Stimulated activated CD8-positive, alpha-beta memory T cell treated with anti-CD3 and anti-CD28 coated beads, Interleukin-12 subunit alpha, Interleukin-12 subunit beta, amount 100 ng/mL, for 4 hours (primary cell): ENCODE data around the gene ASF1B.

Experiments
- DNase-seq: peaks from one replicate; pipeline ENCODE4 v3.0.0-alpha.2; 2020; ENCODE audit warnings: low read depth

Gene ASF1B

DNA sequence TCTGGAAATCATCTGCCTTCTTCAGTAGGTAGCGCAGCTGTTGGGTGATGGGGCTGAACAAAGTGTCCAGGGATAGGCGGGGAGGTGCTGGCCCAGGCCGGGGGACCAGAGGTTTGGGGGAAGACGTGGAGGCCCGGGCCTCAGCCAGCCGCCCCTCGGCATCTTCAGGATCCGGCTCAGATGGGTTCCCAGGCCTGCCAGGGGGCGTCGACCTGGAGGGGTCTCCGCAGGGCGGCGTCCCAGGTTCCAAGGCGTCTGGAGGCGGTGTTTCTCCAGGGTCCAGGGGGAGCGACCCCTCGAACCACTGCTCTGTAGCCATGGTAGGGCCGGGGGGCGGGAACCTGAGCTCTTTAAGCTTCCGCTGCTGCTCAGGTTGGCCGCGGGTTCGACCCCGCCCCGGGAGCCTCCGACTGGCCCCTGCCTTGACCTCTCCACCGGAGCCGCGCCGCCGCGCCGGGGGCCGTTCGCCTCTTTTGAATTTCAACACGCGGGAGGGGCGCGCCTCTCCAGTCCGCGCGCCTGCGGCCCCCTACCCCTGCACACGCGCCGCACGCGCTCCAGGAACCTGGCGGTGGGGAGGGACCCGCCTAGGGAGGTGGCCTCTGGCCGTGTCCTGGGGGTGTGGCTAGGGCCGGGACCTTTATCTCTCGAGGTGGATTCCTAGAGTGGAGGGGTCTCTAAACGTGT lies 50.9 kb downstream of the ASF1B start, which contains the start of gene C19orf67:
Gene C19orf67 (minus strand): TSS at position 475 of the 687 bp plus-strand sequence. CDS start 156 bp downstream, at position 319.
- DNase-seq: no peak

DNA sequence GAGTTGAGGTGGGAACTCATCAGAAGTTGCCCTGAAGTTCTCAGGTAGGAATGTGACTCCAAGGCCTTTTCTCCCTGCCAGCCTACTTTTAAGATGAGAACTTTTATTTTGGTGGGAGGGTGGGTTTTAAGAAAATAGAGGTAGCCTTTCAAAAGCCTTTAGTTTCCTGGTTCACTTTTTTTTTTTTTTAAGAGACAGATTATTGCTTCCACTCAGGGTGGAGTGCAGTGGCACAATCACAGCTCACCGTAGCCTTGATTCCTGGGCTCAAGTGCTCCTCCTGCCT lies 53.8 kb downstream of the ASF1B start:
- no peak for DNase-seq

DNA sequence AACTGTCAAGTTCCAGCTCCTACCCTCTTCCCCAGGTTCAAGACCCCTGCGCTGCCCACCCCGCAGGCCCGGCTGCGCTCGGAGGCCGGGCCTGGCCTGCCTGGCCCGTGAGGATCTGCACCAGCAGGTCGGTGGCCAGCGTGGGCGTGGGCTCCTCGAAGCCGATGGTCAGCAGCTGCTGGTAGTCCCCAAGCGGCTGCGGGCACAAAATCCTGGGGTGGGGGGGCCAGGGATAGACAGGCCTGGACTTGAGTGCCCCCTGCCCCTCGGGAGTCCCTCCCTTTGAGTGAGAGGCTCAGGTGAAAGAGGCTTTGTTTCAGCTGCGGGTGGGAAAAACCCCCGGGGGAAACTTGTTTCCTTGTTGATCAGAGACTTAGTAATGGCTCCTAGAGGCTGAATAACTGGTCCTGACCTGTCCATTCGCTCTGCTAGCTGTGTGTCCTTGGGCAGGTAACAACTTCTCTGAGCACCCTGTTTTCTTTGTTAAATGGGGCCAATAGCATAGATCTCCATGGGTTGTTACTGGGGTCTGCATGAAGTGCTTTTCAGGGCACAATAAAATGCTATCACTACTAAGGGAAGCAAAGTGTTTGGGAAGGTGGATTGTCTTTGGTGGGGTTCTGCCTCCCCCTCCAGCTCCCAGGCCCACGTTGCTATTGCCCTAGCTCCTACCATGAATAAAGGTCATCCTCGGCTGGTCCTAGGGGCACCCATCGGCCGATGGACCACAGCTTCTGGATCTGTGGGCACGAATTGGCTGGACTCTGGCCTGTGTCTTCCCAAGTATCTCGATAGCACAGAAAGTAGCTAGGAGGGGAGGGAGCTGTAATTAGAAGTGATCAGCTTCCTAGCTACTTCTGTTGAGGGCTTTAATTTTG lies 54.4 kb downstream of the ASF1B start:
- no peak for DNase-seq

DNA sequence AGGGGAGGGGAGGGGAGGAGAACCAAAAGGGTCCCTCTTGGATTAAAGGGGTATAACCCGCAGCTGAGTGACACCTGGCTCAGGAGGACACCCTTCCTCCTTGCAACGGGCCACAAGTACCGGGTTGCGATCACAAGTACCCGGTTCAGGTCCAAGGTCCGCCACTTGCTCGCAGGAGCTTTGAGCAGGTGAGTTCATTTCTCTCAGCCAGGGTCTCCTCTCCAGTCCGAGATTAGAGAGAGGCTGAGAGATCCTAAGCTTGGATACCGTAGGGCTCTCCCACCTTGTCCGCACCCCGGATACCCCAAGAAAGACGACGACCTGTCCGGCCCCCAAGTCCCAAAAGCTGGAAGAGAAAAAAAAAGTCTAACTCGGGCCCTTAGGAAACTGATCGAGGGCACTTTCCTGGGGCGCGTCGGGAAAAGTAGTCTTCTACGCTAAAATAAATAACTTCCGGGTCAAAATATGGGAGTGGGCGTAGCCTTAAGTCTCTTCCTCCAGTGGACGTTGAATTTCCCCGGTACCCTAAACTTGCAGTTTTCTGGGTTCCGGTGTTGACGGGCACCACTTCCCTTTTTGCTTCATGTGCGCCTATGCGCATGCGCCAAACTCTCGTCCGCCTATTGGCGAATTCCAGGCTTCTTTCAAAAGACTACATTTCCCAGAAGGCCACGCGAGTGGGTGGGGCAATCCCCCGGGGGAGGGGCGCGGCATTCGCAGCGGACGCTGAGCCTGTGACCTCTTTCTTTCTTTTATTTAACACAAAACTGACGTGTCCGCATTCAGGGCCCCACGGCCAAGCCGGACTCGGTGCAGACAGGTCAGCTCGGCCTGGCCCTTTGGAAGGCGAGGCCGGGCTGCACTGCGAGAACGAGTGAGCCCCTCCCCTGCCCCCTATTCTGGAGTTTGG lies 55.2 kb downstream of the ASF1B start:
- DNase-seq: peak; percentile 98

DNA sequence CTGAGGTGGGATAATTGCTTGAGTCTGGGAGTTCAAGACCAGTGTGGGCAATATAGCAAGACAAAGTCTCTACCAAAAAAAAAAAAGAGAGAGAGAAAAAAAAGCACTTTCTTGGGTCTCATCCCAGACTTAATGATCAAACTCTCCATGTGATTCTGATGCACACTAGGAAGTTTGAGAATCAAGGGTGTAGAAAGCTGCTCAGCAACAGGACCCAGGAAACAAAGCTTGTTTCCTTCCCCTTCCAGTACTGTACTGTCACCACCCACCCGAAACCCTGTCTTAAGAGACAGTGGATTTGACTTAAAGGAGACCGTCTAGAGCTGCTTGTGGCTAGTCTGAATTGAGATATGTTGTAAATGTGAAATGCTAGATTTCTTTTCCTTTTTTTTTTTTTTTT lies 58.0 kb downstream of the ASF1B start:
- no peak for DNase-seq

DNA sequence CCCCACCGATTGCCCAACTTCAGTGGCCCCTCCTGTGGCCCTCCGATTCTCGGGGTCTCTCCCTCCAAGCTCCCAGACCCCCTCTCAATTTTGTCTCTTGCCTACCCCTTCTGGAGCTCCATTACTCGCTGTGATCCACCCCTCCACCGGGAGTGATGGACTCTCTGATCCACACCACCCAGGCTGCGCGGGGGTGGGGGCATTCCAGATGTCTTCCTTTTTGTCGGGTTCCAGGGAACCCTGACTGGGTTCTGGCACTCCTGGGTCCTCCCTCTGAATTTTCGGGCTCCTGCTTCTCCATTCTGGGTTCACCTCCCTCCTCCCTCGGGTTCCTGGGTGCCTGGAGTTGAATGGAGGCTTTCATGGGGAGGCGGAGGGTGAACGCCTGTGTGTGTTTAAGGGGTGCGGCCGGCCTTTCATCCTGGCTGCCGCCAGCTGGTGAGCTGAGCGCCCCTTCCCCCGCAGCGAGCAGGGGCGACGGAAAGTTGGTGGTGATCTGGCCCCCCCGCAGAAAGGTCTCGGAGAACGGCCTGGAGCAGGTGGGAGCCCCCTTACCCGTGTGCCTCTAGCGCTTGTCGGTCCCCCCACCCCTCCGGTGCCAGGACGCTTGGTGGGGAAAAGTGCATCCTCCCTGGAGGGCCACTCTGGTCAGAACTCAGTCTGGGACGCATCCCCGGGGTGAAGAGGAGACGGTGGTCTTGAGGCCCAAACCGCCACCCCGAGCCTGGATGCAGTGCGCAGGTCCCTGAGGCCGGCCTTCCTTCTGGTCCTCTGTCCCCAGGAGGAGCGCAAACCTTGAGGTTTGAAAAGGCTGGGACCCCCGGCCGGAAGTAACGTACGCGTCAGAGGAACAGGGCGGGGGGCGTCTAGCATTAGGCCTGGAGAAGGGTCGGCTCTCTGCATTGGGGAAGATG lies 62.2 kb downstream of the ASF1B start:
- no peak for DNase-seq

DNA sequence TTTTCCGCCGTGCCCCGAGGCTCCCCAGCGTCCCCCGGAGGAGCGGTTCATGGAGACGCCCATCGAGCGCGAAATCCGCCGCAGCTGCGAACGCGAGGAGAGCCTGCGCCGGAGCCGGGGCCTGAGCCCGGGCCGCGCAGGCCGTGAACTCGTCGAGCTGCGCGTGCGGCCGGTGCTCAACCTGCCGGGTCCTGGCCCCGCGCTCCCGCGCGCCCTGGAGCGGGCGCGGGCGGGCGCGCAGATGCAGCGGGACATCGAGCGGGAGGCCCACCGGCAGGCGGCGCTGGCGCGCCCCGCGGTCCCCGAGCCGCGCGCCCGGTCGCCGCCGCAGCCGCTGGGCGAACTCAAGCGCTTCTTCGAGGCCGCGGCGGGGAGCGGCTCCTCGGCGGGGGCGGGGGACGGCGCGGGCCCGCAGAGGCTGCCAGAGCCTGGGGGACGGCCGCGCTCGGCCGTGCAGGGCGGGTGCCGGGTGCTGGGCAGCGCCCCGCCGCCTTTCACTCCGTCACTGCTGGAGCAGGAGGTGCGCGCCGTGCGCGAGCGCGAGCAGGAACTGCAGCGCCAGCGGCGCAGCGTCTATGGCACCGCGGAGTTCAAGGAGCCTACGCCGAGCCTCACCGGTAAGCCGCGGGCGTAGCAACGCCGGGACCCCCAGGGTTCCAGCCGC lies 63.0 kb downstream of the ASF1B start:
- peak; percentile 62 for DNase-seq

DNA sequence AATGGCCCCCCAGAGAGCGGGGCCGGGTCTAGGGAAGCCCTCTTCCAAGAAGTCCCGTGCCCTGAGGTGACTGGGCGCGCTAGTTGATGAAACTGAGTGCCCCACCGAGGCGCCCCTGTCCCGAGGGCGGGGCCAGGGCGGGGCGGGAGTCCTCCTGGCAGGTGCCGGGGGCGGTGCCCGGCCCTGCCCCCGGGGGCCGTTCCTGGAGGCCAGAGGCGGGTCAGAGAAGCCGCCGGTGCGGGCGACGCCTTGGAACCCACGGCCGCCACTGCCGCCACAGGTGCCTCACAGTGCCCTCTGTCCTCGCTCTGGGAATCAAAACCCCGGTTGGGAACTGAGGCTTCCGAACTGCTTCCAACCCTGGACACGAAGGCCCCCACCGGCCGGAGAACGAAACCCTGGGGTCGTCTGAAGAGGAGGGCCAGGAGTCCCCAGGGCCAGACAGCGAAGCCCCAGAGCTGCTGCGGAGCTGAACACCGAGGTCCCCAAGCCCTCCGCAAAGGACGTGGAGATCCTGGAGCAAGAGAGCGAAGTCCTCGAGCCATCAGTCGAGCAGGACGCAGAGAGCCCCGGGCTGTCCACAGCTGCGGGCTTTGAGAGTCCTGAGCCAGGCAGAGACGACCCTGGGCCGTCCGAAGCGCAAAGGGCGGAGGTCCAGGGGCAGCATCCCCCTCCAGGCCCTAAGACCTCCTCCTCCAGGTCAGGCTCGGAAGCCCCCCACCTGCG lies 63.7 kb downstream of the ASF1B start, which contains the start of gene MISP3:
Gene MISP3 (plus strand): TSS at position 252 of the 726 bp plus-strand sequence. CDS start 524 bp downstream, outside the sequence.
- DNase-seq: no peak

DNA sequence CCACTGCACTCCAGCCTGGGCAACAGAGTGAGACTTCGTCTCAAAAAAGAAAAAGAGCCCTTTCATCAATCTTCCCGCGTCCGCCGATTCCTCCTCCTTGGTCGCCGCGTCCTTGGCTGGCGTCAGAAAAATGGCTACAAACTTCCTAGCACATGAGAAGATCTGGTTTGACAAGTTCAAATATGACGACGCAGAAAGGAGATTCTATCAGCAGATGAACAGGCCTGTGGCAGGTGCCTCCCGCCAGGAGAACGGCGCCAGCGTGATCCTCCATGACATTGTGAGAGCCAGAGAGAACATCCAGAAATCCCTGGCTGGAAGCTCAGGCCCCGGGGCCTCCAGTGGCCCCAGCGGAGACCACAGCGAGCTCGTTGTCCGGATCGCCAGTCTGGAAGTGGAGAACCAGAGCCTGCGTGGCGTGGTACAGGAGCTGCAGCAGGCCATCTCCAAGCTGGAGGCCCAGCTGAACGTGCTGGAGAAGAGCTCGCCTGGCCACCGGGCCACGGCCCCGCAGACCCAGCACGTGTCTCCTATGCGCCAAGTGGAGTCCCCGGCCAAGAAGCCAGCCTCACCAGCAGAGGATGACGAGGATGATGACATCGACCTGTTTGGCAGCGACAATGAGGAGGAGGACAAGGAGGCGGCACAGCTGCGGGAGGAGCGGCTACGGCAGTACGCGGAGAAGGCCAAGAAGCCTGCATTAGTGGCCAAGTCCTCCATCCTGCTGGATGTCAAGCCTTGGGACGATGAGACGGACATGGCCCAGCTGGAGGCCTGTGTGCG lies 65.9 kb downstream of the ASF1B start:
- no peak for DNase-seq
